GM12872 (cell line): ENCODE results near the gene SNX3.

ENCODE experiments used
- CTCF ChIP-seq: IDR thresholded peaks from 3 replicates; pipeline ENCODE4 v1.5.1; 2011; ENCODE audit warnings: low read depth, mild to moderate bottlenecking, low read length, moderate library complexity; ENCODE audit not compliant: insufficient read depth

Gene SNX3

GRCh38 chr6:108198761-108199498 lies 61.9 kb downstream of the SNX3 start:
- TF ChIP-seq CTCF: no peak

- no peak for TF ChIP-seq CTCF
These were observed 65.6 kb downstream of the SNX3 start for GRCh38 chr6:108195209-108195608.

- TF ChIP-seq CTCF: no peak
These were observed 66.3 kb downstream of the SNX3 start for GRCh38 chr6:108194503-108194902.

GRCh38 chr6:108193835-108194234 lies 67.0 kb downstream of the SNX3 start:
- TF ChIP-seq CTCF: no peak

- TF ChIP-seq CTCF: no peak
These were observed 67.7 kb downstream of the SNX3 start for GRCh38 chr6:108193131-108193530.

- no peak for TF ChIP-seq CTCF
These were observed 73.3 kb downstream of the SNX3 start for GRCh38 chr6:108187519-108187918.

GRCh38 chr6:108186226-108186625 lies 74.6 kb downstream of the SNX3 start:
- TF ChIP-seq CTCF: no peak
